GM21576 (cell line): ENCODE measurements around the gene ASCC3.

Experiments
- ATAC-seq: cut with Tn5 transposase; IDR thresholded peaks from one replicate; pipeline ENCODE4 v1.9.1; 2021; ENCODE audit warnings: mild to moderate bottlenecking, moderate library complexity; ENCODE audit not compliant: unreplicated experiment

Gene ASCC3

DNA sequence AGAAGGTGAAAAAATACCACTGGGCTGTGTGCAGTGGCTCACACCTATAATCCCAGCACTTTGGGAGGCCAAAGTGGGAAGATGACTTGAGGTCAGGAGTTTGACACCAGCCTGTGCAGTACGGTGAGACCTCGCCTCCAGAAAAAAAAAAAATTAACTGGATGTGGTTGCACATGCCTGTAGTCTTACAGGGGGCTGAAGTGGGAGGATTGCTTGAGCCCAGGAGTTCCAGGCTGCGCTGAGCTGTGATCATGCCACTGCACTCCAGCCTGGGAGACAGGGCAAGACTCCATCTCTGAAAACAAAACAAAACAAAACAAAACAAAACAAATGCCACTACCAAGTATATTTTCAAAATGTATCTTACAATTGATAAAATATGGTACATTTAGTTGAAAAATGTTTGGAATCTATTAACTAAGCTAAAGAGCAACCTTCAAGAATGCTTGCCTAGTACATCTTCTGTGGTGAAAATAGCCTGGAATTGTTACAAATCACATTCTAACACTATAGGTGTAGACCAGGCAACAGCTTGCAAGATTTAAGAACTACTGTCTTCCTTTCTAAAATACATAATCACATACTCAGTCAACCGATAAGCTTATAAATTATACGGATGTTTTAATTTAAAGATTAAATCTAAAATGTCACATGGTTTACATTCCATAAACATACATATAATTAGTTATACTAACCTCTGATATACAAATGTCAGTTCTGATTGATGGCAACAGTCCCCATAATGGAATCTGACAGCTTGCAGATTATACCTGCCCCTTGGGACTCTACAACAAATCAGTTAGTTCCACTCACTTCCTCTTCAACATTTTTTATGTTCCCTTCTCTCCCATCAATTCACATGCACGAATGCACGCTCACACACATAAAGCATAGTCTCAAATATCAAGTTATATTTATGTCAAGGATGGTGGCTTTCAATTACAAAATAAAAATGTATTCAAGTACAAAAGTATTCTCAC is 150.8 kb downstream of the ASCC3 start:
- no peak for ATAC-seq

DNA sequence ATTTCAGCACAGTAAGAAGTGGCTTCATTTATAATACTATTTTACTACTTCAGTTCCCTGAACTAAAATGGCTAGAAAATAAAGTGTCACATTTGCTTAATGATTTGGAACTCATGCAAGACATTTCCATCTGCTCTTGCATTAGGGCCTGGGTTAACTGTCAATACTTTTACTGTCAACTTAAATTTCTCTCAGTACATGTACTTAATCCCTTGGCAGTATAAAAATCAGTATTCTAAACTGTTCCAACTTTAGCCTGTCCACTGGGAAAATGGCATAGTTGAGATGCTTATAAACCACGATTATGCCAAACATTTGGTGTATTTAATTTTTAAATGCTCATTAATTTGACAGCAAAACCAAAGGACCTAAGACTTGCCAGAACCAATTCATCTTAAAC is 154.5 kb downstream of the ASCC3 start:
- ATAC-seq, result no peak

DNA sequence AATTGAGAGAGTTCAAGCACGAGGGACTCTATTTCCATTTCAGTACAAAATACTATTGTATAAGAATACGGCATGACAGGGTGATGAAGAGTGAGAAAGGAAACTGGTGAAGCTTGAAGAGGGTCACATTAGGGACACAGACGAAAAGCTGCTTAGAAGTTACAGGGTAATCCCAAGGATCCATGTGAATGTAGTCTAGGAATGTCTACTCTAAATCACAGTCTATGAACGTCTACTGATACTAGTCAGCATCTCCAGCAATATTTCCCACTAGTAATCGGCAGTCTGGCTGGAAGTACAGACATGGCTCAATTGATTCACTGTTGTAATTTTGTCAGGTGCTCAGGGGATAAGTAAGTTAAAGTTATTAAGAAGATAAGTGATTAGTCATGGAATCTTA is 156.4 kb downstream of the ASCC3 start:
- ATAC-seq, result no peak

DNA sequence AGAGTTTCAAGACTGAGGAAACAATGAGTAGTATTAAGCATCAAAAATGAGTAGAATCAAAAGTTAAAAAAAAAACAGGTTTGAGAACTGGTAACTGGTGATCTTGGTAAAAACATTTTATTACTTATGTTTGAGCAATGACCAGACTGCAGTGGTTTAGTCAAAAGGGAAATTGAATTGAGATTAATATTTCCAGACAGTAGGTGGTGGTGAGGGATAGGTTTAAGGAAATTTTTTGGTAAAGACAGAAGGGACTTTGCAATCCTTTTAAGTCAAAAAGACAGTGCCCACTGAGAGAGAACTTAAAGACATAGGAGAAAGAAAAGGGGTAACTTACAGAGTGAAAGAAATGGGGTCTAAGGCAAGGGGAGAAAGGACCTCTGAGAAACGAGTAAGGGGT is 156.9 kb downstream of the ASCC3 start:
- no peak for ATAC-seq

DNA sequence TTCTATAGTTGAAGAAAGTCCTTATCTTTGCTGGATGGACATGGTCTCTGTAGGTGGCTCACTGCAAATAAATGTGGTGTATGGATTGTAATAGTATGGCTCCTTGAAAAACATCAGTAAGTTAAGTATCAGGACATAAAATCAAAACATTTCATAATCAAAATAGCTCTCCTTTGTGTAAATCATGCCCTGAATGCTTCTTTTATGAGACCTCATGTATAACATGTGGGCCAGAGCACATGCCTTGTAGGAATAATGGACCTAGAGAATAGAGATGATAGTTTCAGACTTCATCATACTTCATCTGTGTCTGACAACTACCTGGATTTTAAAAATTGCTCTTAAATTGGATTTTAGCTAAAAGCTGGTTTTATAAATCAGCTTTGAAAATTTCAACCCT is 159.9 kb downstream of the ASCC3 start:
- ATAC-seq, result no peak

DNA sequence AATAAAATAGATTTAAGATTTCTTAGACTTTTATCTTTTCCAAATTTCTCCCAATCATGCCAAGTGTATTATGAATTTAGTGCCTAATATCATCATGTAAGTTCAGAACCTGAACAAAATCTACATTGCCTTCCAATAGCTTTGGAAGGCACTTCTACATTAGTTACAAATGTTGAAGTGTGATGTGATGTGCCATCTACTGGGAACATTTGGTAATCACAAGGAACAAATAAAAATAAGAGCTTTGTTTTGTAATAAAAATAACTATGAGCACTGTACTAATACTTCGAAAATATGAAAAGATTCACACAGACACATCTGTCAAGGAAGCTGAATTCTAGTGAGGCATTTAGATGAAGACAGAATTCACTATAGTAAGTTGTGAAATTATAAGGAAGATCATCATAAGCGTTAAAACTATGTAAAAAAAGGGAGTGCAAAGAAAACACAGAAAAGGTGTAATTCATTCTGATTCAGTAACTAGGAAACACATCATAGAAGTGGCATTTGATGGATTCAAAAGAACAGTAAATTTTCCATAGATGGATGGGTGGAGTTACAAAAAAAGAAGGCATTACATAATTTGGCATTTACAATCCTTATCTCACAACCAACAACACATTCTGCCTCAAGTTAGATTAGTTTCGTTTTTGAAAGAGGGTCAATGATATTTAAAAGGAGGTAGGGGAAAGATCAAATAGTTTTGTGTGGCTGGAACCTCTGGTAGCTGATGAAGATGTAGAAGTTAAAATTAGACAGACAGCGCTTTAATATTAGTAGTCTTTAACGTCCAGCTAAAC is 161.0 kb downstream of the ASCC3 start:
- ATAC-seq, result peak; percentile 65

DNA sequence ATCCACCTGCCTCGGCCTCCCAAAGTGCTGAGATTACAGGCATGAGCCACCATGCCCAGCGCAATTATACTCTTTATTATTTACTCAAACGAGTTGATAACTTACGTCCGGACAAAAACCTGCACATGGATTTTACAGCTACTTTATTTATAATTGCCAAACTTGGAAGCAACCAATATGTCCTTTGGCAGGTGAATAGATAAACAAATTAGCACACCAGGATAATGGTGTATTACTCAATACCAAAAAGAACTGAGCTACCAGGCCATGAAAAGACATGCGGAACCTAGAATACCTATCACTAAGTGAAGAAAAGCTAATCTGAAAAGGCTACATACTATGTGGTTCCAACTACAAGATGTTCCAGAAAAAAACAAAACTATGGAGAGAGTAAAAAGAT is 168.1 kb downstream of the ASCC3 start:
- no peak for ATAC-seq

DNA sequence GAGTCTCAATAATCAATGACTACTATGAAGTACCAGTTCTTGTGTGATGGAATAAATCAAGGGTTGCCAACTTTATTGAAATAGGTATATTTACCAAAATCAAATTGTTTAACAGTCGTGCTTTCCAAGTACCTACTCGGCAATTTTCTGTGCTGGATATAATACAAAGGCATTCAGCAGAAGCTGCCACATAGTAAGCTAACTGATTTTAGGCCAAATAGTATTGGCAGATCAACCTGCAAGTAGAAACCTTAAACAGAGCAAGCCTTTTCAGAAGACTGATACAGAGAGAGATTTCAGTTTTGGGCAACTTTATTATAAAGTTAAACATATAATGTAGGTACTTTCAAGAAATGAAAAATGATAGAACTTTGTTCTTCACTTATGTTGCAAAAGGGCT is 174.6 kb downstream of the ASCC3 start:
- no peak for ATAC-seq

DNA sequence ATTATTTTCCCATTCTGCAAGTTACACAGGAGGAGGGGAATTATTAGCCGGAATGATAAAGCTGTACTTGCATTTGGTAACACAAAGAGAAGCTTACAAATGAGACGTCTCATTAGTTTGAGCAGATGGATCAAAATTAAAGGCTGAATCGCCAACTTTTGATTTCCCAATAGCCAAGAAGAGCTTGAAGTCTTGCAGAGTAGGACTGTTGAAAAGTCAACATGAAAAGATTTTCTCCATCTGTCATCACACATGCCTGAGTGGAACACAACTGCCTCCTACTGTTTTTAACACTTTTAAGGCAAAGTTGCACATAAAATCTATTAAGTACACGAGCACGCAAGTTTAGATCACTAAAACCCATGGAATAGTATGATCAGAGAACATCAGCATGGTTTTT is 176.2 kb downstream of the ASCC3 start:
- no peak for ATAC-seq

DNA sequence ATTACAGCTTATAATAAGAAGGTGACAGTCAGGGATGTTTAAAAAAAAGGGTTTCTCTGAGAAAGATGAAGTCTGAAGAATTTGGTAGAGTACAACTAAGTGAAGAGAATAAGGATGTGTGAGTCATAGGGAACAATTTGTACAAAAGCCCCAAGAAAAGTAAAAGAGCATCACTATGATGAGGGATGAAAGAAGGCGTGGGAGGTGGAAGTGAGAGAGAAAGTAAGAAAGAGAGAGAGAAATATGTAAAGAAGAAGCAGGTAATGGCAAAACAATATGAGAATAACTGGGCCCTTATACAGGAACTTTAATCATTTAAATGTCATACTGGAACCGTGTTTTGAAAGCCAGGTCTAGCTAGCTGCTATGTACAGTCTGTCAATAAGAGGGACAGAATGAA is 179.4 kb downstream of the ASCC3 start:
- ATAC-seq, result no peak

DNA sequence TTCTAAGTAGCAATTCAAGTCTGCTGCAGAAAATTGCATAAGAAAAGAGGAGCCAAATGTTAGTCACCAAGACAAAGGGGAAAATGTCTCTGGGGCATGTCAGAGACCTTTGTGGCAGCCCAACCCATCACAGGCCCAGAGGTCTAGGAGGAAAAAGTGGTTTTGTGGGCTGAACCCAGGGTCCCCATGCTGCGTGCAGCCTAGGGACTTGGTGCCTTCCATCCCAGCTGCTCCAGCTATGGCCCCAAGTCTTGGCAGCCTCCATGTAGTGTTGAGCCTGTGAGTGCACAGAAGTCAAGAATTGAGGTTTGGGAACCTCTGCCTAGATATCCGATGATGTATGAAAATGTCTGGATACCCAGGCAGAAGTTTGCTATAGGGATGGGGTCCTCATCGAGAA is 181.1 kb downstream of the ASCC3 start:
- ATAC-seq, result no peak

DNA sequence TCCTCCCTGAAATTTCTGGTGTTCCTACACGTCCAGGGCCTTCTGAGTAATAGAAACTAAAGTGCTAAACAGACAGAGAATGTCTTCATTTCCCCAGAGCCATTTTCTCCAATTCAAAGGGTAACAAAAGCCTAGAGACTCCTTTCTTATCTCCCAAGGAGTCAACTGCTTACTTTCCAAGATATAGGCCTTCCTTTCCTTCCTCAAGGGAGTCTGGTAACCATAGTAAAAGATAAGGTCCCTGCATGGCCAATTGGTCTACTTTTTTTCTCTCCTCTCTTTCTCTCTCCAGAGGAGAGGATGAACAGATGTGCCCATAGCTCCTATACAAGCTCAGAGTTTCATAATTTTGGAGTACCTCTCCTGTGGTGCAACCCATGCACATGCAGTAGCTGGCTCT is 185.7 kb downstream of the ASCC3 start:
- ATAC-seq, result no peak

DNA sequence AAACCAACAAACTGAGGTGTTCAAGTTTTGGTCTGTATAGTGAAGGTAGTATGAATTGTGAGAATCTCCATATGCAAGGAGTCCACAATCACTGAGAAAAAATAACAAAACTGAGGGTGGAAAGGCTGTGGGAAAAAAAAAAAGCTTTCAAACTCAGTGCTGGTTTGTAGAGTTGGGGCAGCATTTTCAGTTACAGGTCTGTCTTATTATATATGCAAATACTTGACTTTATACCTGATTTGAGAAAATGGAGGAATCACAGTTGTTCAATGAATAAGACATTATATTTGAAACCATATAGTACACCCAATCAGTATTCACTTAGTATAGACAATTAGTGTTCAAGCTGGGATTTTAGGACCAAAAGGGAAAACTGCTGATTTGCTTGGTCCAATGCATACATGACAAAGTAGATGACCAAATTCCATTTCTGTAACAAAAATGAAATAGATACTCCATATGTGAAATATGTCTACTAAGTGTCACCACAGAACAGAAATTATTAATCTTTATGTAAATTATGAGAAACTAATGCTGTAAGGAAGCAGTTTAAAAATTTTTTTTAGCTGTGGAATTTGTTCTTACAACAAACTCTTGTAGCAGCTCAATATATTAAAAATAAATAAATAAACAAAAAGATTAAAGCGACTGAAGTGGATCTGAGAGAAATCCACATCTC is 187.7 kb downstream of the ASCC3 start:
- no peak for ATAC-seq

DNA sequence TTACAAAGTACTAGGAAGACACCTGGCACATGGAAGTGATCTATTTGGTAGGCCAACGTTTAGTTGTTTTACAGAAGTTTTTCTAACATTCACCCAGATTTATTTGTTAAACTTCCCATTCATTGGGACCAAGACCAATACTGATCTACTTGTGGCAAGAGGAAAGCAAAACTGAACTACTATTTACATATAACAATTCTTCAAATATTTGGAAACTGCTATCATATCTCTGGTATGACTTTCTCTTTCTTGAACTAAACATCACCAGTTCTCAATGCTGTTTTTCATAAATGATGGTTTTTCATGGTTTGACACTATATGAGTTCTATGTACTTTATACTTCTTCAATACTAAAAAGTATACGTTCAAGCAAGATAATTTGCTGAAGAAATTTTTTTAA is 189.2 kb downstream of the ASCC3 start:
- ATAC-seq, result no peak

DNA sequence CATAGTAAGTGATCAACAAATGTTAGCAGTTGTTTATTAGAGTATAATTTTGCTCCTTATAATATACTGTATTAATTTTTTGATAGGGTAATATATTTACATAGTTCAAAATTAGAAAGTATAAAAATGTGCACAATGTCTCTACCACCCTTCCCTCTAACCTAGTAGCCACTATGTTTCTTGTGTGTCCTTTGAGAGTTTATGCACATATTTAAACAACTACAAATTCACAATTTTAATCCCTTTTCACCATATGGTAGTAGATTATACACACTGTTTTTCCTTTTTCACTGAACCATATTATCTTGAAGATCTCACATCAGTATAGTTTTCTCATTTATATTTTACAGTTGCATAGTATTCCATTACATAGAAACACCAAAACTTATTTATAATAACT is 194.9 kb downstream of the ASCC3 start:
- no peak for ATAC-seq

DNA sequence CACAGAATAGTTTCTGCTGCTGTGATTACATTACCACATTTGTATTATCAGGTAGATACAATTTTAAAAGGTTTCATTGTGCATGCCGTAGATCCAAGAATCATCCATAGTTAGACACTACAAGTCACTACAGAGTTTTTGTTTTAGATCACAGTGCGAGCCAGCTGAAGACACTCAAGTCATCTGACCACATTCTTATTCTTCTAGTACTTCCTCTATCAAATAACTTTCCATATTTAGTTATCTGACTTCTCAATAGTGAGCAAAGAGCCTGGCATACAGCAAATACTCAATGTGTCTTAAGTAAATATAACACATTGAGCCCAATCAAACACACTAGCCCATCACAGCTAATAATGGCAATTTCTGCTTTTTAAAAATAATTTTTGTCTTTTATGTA is 195.4 kb downstream of the ASCC3 start:
- no peak for ATAC-seq

DNA sequence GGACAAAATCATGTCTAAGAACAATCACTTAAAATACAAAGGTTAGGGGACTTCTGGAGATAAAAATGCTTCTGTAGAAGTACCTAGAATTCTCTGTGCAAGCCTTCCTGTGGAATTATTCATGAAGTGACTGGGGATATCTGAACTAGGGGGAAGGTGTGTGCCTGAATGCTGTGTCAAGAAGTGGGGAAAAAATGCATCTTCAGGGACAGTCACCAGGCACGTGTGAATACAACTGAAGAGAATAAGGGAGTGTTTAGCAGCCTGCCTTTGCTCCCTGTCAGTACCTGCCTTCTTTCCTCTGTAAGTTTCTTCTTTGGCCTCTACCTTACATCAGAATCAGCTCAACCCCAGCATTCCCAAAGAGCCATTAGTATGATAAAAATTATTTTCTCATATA is 201.0 kb downstream of the ASCC3 start:
- ATAC-seq, result no peak

DNA sequence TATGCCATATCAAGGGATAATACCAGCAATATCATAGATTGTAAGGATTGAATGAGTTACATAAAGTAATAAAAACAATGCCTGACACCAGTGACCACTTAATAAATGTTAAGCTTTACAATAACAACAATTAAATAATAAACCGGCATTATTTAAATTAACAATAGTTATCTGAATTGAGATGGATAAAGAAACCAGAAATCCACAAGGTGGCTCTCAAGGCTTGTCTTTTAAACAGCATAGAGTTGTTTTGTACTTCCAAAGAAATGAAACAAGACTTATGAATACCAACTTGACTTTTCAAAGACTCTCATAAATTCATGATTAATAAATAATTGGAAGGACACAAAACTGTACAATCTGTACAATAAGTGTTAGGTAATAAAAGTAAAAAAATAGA is 203.1 kb downstream of the ASCC3 start:
- no peak for ATAC-seq

DNA sequence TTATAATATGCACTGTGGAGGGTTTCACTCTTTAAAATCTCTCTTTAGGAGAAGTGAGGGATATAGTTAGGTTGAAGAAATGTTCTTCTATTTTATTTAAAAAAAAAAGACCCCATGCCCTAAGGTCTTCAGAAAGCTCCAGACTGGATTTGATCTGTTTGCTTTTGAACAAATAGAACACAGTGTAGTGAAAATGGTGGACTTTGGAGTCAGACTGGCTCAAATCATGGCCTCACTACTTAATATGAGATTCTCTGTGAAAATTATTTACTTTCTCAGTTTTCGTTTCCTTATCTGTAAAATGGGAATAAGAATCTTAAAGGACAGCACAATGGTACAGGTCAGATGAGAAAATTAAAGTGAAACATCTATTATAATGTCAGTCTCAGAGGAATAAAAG is 203.9 kb downstream of the ASCC3 start:
- no peak for ATAC-seq

DNA sequence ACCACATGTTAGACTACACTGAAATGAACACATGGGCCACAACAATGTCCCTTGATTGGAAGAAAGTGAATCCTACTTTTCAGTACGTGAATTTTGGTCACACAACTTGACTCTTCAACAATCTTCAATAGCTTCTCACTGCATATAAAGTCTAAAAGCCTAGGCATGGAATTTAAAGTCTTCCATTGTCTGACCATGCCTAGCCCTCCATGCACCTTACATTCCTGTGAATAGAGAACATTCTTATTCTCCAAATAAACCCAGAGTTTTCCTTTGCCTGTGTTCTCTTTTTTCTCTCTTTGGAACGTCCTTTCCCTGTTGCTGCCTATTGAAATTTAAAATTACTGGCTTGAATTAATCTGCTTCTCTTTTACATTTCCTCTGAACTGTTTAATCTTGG is 207.5 kb downstream of the ASCC3 start:
- ATAC-seq, result no peak

DNA sequence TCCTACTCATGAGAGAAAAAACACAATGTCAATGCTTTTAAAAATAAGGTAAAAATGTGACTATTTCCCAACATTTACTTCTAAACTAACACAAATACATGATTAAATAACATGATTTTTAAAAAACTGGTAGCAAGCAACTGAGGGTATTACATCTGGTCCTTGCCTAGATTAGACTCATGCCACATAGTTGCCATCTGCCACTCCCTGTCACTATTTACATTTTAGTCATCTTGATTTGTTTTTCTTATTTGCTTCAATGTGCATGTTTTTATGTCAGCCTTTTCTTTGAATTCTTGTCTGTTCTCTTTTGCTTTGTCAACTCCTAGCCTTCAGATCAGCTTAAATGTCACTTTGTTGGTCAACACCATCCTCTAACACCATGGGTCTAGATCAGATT is 209.4 kb downstream of the ASCC3 start:
- no peak for ATAC-seq

DNA sequence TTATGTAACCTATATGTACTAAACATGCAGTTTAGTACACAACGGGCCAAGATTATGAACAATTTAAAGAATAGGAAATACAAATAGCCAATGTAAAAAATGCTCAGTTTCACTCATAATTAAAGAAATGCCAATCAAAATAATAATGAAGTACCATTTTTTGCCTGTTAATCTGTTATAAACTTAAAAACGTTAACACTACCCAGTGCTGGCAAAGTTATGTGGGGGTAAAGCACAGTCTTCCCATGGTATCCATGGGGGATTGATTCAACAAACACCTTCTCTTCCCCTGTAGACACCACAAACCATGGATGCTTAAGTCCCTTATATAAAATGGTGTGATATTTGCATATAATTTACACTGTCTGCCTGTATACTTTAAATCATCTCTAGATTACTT is 211.1 kb downstream of the ASCC3 start:
- no peak for ATAC-seq
